NOMO-1 (cell line): ENCODE data around the gene GATA5.

Experiments used
- DNase-seq, 2 experiments: peaks; one replicate each; lab custom pipeline; 2025; ENCODE audit not compliant: unreplicated experiment in 2 of 2; lab: John Stamatoyannopoulos, UW

Gene GATA5

GRCh38 chr20:62419759-62420158 lies 56.0 kb downstream of the GATA5 start:
- no peak for DNase-seq

- DNase-seq, result no peak
These were observed 56.9 kb downstream of the GATA5 start for GRCh38 chr20:62418709-62419487.

DNA sequence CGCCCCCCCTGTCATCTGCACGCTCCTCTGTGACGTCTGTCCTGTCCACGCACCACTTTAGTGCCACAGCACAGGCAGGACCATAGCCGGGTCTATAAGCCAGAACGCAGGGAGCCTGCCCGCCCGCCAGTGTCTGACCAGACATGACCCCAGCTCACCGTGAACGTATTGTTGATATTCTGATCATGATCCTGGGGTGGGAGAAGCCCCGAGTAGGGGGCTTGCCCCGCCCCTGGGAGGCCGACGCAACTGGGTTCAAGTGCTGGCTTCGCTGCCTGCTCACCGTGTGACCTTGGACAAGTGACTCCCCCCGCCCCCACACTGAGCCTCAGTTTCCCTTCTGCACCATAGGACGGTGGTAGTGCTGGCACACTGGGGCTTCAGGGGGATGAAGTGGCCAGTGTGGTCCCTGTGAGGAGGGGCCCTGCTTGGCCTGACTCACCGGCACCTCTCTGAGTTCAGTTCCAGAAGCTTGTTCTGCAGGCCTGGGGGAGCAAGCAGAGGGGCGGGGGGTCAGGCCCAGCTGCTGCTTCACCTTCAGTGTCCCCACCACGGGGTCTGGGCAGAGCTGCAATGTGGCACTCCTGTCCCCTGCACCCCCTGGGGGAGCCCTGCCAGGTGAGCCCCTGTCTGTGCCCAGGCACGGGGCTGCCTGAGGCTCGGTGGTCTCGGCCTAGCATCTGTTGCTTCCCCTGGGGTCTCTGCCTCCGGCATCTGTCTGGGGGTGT lies 57.6 kb downstream of the GATA5 start:
- DNase-seq, result no peak

GRCh38 chr20:62416651-62417637 lies 58.9 kb downstream of the GATA5 start:
- DNase-seq, result no peak

DNA sequence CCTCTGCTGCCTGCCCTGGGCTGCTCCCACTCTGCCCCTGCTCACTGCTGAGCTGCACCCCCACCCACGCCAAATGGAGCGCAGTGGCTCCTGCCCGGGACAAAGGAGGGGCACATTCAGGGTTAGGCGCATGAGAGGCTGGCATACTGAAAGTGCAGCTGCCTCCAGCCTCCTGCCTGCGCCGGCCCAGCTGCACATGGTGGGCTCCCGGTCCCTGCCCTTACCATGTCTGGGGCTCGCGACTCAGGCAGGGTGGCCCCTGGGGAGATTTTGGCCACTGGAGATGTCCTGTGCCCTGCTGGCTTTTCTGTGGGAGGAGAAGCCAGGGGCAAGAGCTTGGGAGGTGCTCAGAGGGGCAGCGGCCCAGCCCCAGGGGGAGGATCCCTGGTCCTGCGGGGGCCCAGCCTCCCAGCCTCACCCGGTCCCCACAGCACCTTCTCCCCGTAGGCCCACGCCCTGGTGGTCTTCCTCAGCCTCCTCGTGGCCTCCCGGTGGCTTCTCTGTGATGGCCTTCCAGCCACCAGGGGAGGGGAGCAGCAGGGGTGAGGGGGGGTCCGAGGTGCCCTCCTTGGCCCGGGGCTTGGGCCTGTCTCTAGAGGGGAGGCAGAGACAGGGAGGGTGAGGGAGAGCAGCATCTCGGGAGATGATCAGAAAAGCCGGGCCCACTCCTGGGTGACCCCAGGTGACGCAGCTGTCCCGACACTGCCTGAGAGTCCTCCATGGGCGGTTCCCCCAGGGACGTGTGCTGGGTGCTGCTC lies 60.3 kb downstream of the GATA5 start:
- DNase-seq, result no peak

DNA sequence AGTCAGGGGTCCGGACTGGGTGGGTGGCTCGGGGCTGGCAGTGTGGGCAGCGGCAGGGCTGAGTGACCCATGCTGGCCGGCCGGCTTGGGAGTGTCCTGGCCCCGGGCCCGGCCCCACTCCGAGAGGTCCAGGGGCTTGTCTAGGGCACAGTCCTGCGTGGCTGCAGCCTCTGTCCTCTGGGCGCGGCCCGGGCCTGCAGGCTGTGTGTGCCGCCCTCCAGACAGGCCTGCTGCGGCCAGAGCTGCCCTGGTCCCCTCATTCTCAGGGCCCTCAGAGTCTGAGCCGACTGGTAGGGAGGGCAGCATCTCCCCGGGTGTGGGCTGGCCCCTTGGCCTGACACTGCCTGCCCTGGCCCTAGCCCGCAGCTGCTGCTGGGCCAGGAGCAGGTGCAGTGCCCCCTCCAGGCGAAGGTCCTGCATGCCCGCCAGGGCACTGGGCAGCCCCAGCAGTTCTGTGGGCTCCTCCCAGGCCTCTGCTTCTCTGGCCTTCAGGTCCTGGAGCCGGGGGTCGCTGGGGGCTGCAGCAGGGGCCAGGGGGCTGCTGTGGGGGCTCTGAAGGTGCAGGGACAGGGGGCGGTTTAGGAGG lies 61.8 kb downstream of the GATA5 start:
- DNase-seq, result peak in 1 of 2 experiments; percentile 3
